AG20443 (cell line): Measurements from ENCODE around the gene FMN2.

Experiments
- DNase-seq: peaks from one replicate; pipeline ENCODE4 v3.0.0; 2012; ENCODE audit warnings: low spot score, mixed read lengths

The FMN2 gene

DNA sequence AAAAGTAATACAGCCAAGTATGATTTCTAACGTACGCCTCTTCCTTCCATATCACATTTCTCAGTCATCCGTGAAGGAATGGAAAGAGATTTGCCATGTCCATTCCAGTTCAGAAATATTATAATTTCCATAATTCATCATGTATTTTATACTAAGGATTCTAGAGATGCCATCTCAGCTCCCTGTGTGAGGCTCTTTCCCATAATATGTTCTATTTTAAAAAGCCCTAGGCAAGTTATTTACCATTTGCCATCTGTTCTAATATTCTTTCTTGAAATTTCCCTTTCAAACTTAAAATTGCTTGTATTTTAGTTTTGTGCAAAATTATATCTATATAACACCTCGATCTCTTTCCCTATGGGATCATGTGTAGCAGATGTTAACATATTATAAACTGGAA is 106.7 kb downstream of the FMN2 start:
- DNase-seq, result no peak

GRCh38 chr1:240199758-240200645 is 108.3 kb downstream of the FMN2 start:
- no peak for DNase-seq

DNA sequence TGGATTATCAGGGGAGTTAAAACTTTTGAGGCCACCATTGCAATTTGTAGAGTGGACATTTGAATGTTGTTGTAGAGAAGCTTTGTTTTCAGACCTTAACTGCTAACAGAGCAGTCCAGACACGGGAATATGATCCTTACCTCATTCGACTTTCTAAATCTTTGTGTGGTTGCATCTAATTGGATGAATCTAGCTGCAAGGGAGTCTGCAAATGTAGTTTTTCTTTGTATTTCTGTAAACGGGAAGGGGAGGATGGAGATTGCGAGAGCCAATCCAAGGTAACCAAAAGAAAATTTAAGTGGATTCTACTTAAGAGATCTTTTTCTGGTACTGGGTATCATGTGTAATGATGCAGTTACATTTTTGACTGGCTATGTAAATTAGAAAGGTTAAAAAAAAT is 110.2 kb downstream of the FMN2 start:
- DNase-seq, result no peak

DNA sequence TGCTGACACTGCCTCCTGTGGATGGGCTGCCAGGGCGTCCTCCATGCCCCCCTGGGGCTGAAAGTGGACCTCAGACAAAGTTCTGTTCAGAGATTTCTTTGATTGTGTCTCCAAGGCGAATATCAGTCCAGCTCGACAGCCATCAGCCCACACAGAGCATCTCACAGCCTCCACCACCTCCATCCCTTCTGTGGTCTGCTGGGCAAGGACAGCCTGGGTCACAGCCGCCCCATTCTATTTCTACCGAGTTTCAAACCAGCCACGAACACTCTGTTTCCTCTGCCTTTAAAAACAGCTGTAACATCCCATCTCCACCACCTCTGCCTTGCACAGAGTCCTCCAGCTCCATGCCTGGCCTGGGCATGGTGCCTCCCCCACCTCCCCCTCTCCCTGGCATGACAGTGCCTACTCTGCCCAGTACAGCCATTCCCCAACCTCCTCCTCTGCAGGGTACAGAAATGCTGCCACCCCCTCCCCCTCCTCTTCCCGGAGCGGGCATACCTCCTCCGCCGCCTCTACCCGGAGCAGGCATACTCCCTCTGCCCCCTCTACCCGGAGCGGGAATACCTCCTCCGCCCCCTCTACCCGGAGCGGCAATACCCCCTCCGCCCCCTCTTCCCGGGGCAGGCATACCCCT is 115.5 kb downstream of the FMN2 start:
- no peak for DNase-seq

GRCh38 chr1:240210026-240210425 is 118.3 kb downstream of the FMN2 start:
- DNase-seq, result no peak

GRCh38 chr1:240212556-240212955 is 120.9 kb downstream of the FMN2 start:
- DNase-seq, result no peak

- DNase-seq, result no peak
Measured at GRCh38 chr1:240217403-240217802, 125.7 kb downstream of the FMN2 start.

DNA sequence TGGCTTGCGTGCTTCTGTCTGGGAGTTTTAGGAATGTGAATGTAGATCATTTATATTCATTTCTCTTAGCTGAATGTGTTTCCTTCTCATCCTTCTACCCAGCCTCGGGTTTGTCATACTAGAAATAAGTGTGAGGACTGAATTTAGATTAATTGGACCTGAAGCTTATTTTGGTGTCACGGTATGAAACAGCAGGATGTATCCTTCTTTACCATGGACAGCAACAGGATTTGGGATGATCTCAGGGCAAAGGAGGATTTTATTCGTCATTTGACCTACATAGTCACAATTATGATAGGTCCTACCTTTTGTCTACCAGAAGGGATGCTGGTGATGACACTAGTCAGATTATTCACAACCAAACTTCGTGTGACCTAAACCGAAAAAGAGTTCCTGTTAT is 127.4 kb downstream of the FMN2 start:
- DNase-seq, result no peak

- no peak for DNase-seq
Measured at GRCh38 chr1:240226102-240226501, 134.4 kb downstream of the FMN2 start.

DNA sequence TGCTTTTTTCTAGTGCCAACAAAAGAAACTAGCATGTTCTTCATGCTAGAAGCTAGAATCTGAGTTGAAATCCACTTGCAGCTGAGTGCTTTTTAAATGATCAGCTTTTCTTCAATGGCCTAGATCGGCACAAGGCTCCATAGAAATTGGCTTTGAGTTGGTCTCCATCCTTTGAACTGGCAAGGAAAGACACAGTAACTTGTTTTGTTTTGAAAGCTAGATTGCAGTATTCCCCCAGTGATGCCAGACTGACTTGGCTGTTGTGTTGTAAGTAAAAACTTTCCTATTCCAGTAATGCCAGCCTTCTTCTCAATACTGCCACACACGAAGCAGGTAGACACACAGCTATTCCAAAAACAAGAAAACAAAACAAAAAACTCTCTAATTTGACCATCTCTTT is 139.1 kb downstream of the FMN2 start:
- no peak for DNase-seq

GRCh38 chr1:240232530-240232929 is 140.8 kb downstream of the FMN2 start:
- DNase-seq, result peak; percentile 32

DNA sequence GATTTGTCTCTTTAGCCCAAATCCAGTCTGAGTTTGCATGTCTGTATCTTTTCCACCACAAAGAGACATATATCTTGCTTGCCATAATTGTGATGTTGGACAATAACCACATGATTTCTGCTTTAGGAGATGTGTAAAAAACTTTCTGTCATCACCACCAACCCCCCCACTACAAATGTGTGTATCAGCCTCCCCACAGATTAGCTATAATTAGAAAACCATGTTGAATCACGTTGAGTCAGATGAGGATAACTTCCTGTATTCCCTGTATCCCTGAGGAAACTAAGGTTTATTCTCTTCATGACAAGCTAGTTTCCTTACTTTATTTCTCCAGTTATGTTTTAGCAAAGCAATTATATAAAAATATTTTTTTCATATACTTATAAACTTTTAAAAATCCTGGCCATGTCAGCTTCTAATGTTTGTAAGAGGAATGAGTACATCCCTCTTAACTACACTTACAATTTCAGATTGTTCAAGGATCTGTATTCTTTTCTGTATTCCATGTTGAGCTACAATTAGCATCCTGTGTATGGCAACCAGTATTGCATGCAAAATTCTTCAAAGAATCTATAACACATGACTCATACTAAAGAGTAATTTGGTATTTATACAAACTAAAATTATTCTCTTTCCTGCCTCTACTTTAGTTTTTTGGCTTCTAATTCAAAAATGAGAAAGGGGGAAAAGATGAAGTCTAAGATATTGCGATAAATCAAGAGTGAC is 143.0 kb downstream of the FMN2 start:
- peak; percentile 51 for DNase-seq

DNA sequence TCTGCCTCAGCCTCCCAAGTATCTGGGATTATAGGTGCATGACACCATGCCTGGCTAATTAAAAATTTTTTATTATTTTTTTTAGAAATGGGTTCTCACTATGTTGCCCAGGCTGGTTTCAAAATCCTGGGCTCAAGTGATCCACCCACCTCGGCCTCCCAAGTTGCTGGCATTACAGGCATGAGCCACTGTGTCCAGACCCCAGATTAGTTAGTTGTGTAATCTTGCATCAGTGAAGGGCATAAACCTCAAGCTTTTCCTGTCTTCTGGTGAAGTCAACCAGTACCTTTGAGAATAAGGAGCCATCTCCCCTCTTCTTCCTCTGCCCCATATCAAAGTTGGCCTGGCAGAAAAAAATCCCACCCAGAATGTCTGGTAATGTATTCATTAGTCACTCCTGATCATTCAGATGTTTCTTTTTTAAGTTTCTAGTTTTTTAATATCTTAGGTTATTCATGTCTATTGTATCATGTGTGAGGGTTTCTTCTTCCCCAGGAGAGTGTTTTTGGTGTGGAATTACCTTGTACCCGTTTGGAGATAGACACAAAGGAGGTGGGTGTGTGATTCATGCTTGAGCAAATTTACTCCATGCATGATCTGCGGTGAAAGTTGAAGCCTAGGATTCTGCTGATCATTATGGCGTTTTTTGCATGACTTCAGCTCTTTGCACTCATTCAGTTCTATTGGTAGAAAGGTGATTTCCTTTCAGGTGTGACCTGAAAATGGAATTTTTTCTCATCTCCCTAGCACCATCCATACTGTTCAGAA is 144.0 kb downstream of the FMN2 start:
- DNase-seq, result no peak

DNA sequence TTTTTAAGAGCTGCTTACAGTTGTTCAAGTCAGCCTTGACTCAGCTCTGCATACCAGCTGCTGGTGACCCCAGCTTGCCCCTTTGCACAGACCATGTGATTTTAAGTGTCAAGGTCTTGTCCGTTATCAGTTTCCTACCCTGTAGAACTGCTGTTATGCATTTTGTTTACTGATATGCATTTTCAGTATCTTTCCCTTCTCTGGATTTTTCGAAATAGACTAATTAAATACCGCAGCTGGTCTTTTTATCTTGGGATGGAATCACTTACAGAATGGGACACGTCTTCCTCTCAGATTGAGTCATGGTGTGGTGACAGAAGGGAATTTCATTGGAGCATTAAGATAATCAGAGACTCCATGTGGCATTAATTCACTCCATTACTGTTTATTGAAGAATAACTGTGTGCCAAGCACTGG is 145.6 kb downstream of the FMN2 start:
- DNase-seq, result peak; percentile 56

DNA sequence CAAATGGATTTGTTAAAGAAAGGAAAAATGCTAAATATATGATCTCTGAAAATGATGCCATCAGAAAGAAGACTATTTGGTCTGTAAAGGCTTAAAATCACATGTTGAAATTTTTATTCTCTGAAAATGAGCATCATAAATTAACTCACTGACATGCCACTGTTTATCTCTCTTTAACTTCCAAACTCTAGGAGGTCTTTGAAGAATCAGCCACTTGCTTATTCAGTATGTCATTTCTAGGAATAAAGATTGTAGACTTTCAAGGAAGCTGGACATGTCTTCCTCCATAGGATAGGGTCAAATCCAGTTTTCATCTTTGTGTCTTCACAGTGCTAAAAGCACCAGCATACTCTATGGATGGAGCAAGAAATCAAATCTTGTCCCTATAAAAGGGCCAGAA is 147.6 kb downstream of the FMN2 start:
- DNase-seq, result no peak

DNA sequence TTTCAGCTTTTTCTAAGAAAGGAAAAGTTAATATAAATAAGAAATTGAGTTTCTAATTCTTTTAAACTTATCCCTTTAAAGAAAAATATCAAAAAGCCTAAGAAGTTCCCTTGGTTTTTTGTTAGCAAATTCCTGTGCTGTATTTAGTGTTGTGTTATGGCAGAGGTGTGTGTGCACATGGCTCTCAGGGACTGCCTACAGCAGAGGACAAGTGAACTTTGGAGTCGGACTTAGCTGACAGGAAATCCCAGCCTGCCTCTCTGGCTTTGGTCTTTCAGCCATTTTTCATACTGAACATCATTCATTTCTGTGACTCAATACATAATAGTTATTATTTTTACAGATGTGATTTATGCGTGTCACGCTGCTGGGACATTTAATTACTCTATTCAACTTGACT is 149.6 kb downstream of the FMN2 start:
- DNase-seq, result no peak

DNA sequence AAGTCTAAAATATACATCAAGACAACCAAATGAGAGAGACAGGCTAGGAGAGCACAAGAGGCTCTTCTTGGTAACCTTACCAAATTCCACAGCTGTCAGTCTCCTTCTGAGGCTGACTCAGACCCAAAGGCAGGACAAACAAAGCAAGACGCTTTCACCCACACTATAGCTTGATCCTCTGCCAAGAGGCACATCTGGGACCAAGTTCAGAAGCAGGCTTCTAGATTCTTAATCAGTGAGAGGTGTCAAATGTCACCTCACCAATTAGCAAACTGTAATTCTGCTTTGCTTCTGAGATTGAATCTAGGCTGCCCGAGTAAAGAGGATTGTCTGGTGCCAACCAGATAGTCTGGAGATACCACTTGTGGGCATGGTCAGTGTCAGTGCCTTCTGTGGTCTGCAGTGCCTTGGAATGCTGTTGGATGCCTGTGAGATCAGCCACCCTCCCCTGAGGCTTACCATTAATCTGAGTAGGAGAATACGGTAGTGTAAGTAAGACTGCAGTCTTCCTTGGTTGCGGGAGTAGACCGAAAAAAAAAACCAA is 151.0 kb downstream of the FMN2 start:
- DNase-seq, result peak; percentile 65

- DNase-seq, result peak; percentile 76
Measured at GRCh38 chr1:240244968-240245628, 153.4 kb downstream of the FMN2 start.

DNA sequence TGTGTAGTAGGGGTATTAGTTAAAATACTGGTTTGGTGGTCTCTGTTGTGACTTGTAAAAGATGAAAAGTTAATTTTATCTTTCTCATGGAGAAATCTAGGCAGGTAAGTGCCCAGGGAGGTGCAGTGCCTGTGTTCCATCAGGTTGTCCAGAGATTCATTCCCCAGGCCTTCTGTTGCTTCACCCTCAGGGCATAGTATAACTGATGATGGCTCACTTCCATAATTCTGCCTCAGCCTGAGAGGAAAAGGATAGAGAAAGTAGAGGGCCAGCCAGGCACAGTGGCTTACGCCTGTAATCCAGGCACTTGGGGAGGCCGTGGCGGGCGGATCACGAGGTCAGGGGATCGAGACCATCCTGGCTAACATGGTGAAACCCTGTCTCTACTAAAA is 153.9 kb downstream of the FMN2 start:
- DNase-seq, result no peak

DNA sequence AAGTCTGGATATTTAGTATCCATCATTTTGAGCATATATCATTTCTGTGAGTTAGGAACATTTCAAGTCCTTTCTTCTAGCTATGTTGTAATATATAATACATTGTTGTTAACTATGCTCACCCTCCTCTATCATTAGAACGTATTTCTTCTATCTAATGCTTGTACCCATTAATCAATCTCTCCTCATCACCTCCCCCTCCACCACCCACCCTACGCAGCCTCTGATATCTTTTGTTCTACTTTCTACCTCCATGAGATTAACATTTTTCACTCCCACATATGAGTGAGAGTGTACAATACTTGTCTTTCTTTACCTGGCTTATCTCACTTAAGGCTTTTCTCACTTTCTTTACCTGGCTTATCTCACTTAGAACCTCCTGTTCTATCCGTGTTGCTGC is 156.2 kb downstream of the FMN2 start:
- DNase-seq, result no peak

GRCh38 chr1:240254006-240254405 is 162.3 kb downstream of the FMN2 start:
- no peak for DNase-seq
